K562 (cell line): ENCODE data around the gene PRPF6. TPM values are rescaled to one million over a fixed set of nuclear protein-coding genes. Genes with fewer than 3 reads are reported as not detected.

ENCODE experiments used
- ATAC-seq: fragments of 200-7000 bp; cut with Tn5 transposase; 3 replicates; pipeline ENCODE4 v1.9.1; 2020; ENCODE audit warnings: moderate library complexity
- BruUV-seq: library from RNA; stranded (reverse); fragments of 400-500 nt; replicated peaks from 2 replicates; lab custom pipeline; 2021; lab: Mats Ljungman, UMichigan
- CTCF ChIA-PET: fragments of 300-600 bp; formaldehyde crosslinking; extraction: SDS; loops from one replicate; lab custom pipeline; 2021; ENCODE audit warnings: low intra/inter-chr PET ratio; lab: Yijun Ruan, JAX
- POLR2A ChIA-PET: fragments of 300-600, 350-650 bp; sonication (Branson Sonifier 250); formaldehyde crosslinking; extraction: SDS; loops from one replicate; lab custom pipeline; 2021; ENCODE audit warnings: antibody characterized with exemption, inconsistent platforms; lab: Yijun Ruan, JAX
- DNase-seq, 4 experiments: peaks; one replicate each; pipeline versions ENCODE4 v3.0.0 to v3.0.0-alpha.2; 2011 to 2018; ENCODE audit warnings: low spot score in 3 of 4, mixed read lengths in 3 of 4; ENCODE audit errors: extremely low read depth in 1 of 4
- FAIRE-seq: peaks from 2 replicates; lab custom pipeline; 2011; peaks lifted over from hg19 to GRCh38; lab: Jason Lieb, UNC
- H2AFZ ChIP-seq: 2 replicates; pipeline ENCODE4 v1.6.0; 2011; ENCODE audit warnings: low read depth, low read length, control low read depth, inconsistent platforms
- H3K27ac ChIP-seq: fragments of 200-600 bp; 3 replicates; pipeline ENCODE4 v1.8.0; 2011; ENCODE audit warnings: low read depth, mild to moderate bottlenecking, control low read depth, inconsistent platforms, low read length, moderate library complexity, mixed read lengths; ENCODE audit errors: extremely low read depth
- H3K27me3 ChIP-seq, 2 experiments: fragments of 300-600 bp in 1 of 2; 2 replicates in 1 of 2; 3 replicates in 1 of 2; pipeline versions ENCODE4 v1.6.0 to v1.8.0; 2011; ENCODE audit warnings: inconsistent platforms in 2 of 2, low read length in 2 of 2, mild to moderate bottlenecking in 1 of 2, mixed read lengths in 1 of 2, moderate library complexity in 1 of 2; ENCODE audit not compliant: control insufficient read depth in 2 of 2, insufficient read depth in 2 of 2
- H3K36me3 ChIP-seq: fragments of 300-600 bp; 3 replicates; pipeline ENCODE4 v1.8.0; 2011; ENCODE audit warnings: mild to moderate bottlenecking, low read length, inconsistent platforms; ENCODE audit not compliant: control insufficient read depth, insufficient read depth
- H3K4me1 ChIP-seq, 2 experiments: fragments of 200-600 bp in 1 of 2; replicated peaks in 1 of 2; 2 replicates in 1 of 2; 3 replicates in 1 of 2; pipeline versions ENCODE4 v1.5.1 to v1.8.0; 2011; ENCODE audit warnings: inconsistent platforms in 2 of 2, low read length in 2 of 2, mild to moderate bottlenecking in 1 of 2, mixed read lengths in 1 of 2, moderate library complexity in 1 of 2; ENCODE audit not compliant: control insufficient read depth in 2 of 2, insufficient read depth in 2 of 2
- H3K4me2 ChIP-seq: 2 replicates; pipeline ENCODE4 v1.6.1; 2011; ENCODE audit warnings: low read length, control low read depth, inconsistent platforms, mixed read lengths; ENCODE audit not compliant: insufficient read depth
- H3K4me3 ChIP-seq: fragments of 200-600 bp; sonication (generic), shearing (Covaris generic); 2 replicates; pipeline ENCODE4 v1.5.1; 2016; ENCODE audit warnings: control low read depth, inconsistent platforms
- H3K79me2 ChIP-seq: fragments of 200-600 bp; 3 replicates; pipeline ENCODE4 v1.8.0; 2011; ENCODE audit warnings: low read length, inconsistent platforms; ENCODE audit not compliant: control insufficient read depth, insufficient read depth
- H3K9ac ChIP-seq, 2 experiments: 2 replicates each; pipeline versions ENCODE4 v1.6.0 to v1.6.1; 2011; ENCODE audit warnings: low read depth in 2 of 2, low read length in 2 of 2, control low read depth in 1 of 2, inconsistent platforms in 1 of 2, mild to moderate bottlenecking in 1 of 2, mixed read lengths in 1 of 2; ENCODE audit not compliant: insufficient read depth in 1 of 2
- H3K9me1 ChIP-seq: one replicate; pipeline ENCODE4 v1.6.0; 2011; ENCODE audit warnings: inconsistent platforms, mild to moderate bottlenecking, low read length, moderate library complexity; ENCODE audit not compliant: control insufficient read depth, insufficient read depth
- H3K9me3 ChIP-seq: replicated peaks from 2 replicates; pipeline ENCODE4 v1.5.1; 2011; ENCODE audit warnings: low read depth, low read length, inconsistent platforms; ENCODE audit not compliant: control insufficient read depth, insufficient read depth
- H4K20me1 ChIP-seq: replicated peaks from 2 replicates; pipeline ENCODE4 v1.6.1; 2011; ENCODE audit warnings: low read length, inconsistent platforms, mixed read lengths; ENCODE audit not compliant: control insufficient read depth, insufficient read depth
- BRD9 ChIP-seq: fragments of 450-650 bp; IDR thresholded peaks from 2 replicates; pipeline ENCODE4 v1.6.1; 2018; ENCODE audit warnings: low read depth; ENCODE audit not compliant: partially characterized antibody
- E2F5 ChIP-seq: sonication (generic); formaldehyde crosslinking; IDR thresholded peaks from 2 replicates; pipeline ENCODE4 v1.8.0; 2022; ENCODE audit warnings: mild to moderate bottlenecking, missing genetic modification reagents
- KLF13 ChIP-seq: fragments of 450-650 bp; IDR thresholded peaks from 2 replicates; pipeline ENCODE4 v1.6.1; 2016; ENCODE audit warnings: missing genetic modification characterization, low read depth, mild to moderate bottlenecking, missing compliant biosample characterization, moderate library complexity, borderline replicate concordance
- REST ChIP-seq, 2 experiments: fragments of 450-650 bp; formaldehyde crosslinking in 1 of 2; IDR thresholded peaks; 2 replicates each; pipeline versions ENCODE4 v1.4.0 to v1.6.1; 2014 to 2020; ENCODE audit warnings: mild to moderate bottlenecking in 2 of 2, borderline replicate concordance in 1 of 2, low read depth in 1 of 2
- SMC3 ChIP-seq: conservative IDR thresholded peaks from 2 replicates; pipeline ENCODE4 v1.6.1; 2011; ENCODE audit warnings: low read depth, low read length, improper control_type of control experiment; ENCODE audit not compliant: insufficient read depth
- TRIM25 ChIP-seq: fragments of 450-650 bp; IDR thresholded peaks from 2 replicates; pipeline ENCODE4 v1.7.0; 2016; ENCODE audit warnings: borderline replicate concordance
- USF2 ChIP-seq: sonication (generic); formaldehyde crosslinking; IDR thresholded peaks from 2 replicates; pipeline ENCODE4 v1.5.0; 2020; ENCODE audit warnings: missing genetic modification reagents
- ZBTB7A ChIP-seq: IDR thresholded peaks from 2 replicates; pipeline ENCODE4 v1.6.1; 2011; ENCODE audit warnings: low read depth, mild to moderate bottlenecking, low read length, moderate library complexity, borderline replicate concordance; ENCODE audit not compliant: control insufficient read depth
- WGBS: fragments of 100-300 bp; shearing (Covaris generic); methylation state at CpG from one replicate; pipeline ENCODE4 v1.1.6; 2016; ENCODE audit warnings: low coverage, mixed read lengths; ENCODE audit not compliant: insufficient coverage; ENCODE audit errors: missing lambda C conversion rate; 5-methylcytosine and 5-hydroxymethylcytosine counted together
- in situ Hi-C: fragments of 300-500 bp; cut with MboI; formaldehyde crosslinking; loops from 4 replicates; pipeline ENCODE4 v1.15.0; 2018; ENCODE audit warnings: inconsistent platforms, mixed read lengths
- intact Hi-C: fragments of 100-400 bp; cut with micrococcal nuclease; formaldehyde crosslinking; loops from 2 replicates; pipeline ENCODE4 v1.14.2; 2022
- polyA plus RNA-seq, 8 experiments: library from polyadenylated mRNA; depleted of rRNA in 4 of 8; stranded (reverse) in 5 of 8; unstranded in 3 of 8; fragments of >200 nt; fragmentation: Nextera tagmentation in 2 of 8; fragmentation: Illumina TruSeq in 1 of 8; extraction: Ambion mirVana in 2 of 8; extraction: Trizol in 1 of 8; gene quantifications; 2 replicates each; pipeline versions ENCODE4 v1.2.1 to v1.2.3, GENCODE V29; 2011 to 2014; ENCODE audit warnings: inconsistent platforms in 1 of 8, missing spikeins in 1 of 8
- total RNA-seq, 7 experiments: library from RNA; depleted of rRNA in 6 of 7; stranded (reverse); fragments of >200 nt in 6 of 7; fragmentation: Illumina TruSeq in 2 of 7; extraction: Trizol in 2 of 7; gene quantifications; 2 replicates each; pipeline versions ENCODE4 v1.2.1 to v1.2.3, GENCODE V29; 2011 to 2021; ENCODE audit warnings: low replicate concordance in 1 of 7

PRPF6 gene
- total and polyA plus RNA-seq, 9 of the 15 experiments (the other 6 are each of a cell fraction or from before 2014, with no cell fraction given), result 4.2 to 83.2 (median 59.9) TPM

GRCh38 chr20:64069614-64070243 lies 88.8 kb downstream of the PRPF6 start:
- H3K4me2 ChIP-seq, result no peak overlapping the region
- no peak overlapping the region for H3K4me3 ChIP-seq
- WGBS, result 32% methylated on average over 14 of the region's 14 CpGs
- H4K20me1 ChIP-seq, result no peaks in the 10 kb centered on the region
- H3K4me1 ChIP-seq, result peaks cover 20 to 93% of the 10 kb centered on the region in 2 experiments
- intact Hi-C loops, result no loop called here
- peak in 3 of 4 experiments; percentile 57 to 70 (median 63) for DNase-seq
- peak overlapping the region in 1 of 2 experiments; percentile 14; a peak in 2 of 4 replicates for H3K9ac ChIP-seq
- no peak overlapping the region for H3K27ac ChIP-seq
- ChIA-PET CTCF (no interaction called here), POLR2A (interaction anchor here (0.6 kb wide), 1 partner anchor 1000 kb away, joined by 3 read pairs; no protein-coding TSS in a partner anchor)
- H3K9me3 ChIP-seq, result no peaks in the 10 kb centered on the region
- H3K79me2 ChIP-seq, result no peaks in the 10 kb centered on the region
- in situ Hi-C loops, result no loop called here
- BruUV-seq, result no TSS peak
- no peaks in the 10 kb centered on the region for H3K27me3 ChIP-seq
- H3K9me1 ChIP-seq, result peaks cover 3% of the 10 kb centered on the region
- H2AFZ ChIP-seq, result no peak overlapping the region
- FAIRE-seq, result peak; percentile 76
- ATAC-seq, result peak; percentile 69
- peaks cover 8% of the 10 kb centered on the region; the same call in 1 of the 3 replicates for H3K36me3 ChIP-seq
- TF ChIP-seq ZBTB7A (peak; percentile 54; the same call in 1 of the 2 replicates), SMC3 (peak; percentile 44; the same call in 1 of the 2 replicates), REST (IDR thresholded peaks at IDR 0.05; ENCODE audit: borderline replicate concordance) (peak; percentile 28; the same call in 1 of the 2 replicates), REST (CRISPR knock-in tag; IDR thresholded peaks at IDR 0.05; ENCODE audit: low read depth) (no peak), USF2 (CRISPR knock-in tag) (peak; percentile 34; the same call in 1 of the 2 replicates), BRD9 (no peak), E2F5 (no peak), KLF13 (tag) (no peak), TRIM25 (no peak)
